HG03460 (cell line): Measurements from ENCODE around the gene BBS12.

Source experiments
- ATAC-seq: cut with Tn5 transposase; IDR thresholded peaks from one replicate; pipeline ENCODE4 v1.9.1; 2021; ENCODE audit not compliant: unreplicated experiment

BBS12 gene

DNA sequence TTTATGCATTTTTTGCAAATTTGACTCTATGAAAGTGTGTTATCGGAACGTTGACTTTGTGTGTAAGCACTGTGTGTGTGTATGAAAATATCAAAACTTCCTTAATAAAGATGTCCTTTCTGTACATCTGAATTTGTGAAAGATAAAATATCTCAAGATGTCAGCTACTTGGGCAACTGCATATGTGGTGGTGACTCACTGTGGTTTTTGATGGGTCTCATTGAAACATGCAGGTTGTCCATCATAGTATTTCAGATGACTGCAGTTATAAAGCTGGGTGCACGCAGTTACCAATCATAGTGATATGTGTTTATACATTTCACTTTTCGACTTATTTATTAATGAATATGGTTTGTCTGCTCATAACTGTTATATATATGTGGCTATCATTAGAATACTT, 19.7 kb upstream of the BBS12 start:
- ATAC-seq: no peak

DNA sequence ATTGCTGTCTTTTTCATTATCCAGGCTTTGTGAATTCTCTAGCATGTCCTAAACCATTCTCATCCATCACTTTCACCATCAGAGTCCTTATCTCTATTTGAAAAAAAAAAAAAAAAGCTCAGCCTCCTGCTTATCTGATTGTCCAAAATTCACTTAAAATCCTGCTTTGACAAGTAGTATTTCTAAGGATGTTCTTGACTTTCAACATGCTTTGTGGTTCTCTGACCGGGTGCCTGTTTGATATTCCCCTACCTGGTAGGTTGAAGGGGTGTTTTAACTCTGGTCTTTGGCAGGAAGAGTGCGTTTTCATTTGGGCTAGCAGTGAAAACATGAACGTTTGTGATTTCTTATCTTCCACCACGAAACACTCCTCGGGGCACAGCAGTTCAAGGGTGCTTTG, 17.3 kb upstream of the BBS12 start:
- ATAC-seq: no peak

DNA sequence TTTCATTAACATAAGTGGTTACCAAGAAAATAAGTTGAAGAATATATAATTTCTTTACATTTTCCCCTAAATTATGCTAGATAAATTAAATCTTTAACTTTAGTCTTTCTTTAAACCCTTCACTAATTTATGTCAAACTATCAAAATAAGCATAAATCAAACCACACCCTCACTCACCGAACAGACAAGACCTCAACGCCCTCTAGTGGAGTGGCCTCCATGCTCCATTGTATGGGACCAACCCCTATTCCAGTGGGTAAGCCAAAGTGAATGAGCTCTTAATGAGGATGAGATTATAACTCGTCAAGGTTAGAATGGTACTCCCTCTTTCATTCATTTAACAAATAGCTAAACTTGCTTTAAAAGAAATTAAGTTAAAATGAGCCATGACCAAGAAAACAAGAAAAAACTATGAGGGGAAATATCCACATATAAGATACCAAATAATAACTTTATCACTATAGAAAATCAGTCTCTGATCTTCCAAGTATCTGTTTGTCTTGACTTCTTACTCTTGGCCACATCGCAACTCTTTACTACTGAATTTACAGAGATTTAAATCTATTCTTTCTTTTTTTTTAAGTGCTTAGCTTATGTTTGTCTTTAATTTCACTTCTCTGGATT, 15.6 kb upstream of the BBS12 start:
- peak; percentile 85 for ATAC-seq

DNA sequence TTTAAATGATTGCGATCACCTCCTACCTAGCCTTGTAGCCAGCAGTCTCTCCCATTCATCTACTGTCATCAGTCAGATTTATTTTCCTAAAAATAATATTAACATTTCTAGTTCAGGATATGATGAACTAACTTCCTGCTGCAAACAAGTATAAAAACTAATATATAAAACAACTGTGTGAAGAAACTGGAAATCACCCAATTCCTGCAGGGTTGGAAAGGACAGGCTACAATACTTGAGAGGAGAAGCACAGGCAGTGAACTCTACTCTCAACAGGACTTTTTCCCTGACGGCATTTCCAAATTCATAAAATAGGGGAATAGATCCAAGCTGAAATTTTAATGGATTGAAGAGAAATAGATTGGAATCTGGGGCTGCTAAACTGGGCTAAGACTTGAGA, 14.2 kb upstream of the BBS12 start:
- ATAC-seq: no peak

DNA sequence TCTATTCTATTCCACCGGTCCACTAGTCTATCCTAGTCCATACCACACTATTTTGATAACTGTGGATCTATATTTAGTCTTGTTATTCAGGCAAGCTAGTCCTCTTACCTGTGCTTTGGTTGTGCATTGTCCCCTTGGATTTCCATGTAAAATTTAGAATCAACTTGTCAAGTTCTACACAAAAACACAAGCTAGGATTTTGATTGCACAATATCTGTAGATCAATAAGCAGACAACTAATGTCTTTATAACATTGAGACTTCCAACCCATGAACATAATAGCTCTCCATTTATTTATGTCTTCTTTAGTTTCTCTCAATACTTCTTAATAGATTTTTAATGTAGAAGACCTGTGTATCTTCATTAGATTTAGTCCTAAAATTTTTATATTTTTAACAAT, 10.2 kb upstream of the BBS12 start:
- no peak for ATAC-seq

DNA sequence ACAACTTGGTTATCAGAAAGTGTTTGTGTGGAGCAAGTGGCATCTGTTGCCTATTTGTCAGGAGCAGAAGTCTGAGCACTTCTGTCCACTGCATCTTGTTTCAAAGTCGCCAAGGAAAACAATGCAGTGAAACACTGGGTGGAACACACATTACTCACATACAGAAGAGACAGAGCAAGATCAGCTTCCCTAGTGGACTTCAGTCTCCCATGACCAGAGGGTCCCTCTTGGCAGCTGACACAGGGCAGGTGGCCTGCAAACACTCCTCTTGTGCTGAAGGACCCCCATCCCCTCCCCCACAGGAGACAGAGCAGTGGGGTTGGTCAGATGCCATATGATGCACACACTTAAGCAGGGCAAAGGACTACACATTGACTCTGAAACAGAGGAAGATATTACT, 3.6 kb upstream of the BBS12 start:
- no peak for ATAC-seq

DNA sequence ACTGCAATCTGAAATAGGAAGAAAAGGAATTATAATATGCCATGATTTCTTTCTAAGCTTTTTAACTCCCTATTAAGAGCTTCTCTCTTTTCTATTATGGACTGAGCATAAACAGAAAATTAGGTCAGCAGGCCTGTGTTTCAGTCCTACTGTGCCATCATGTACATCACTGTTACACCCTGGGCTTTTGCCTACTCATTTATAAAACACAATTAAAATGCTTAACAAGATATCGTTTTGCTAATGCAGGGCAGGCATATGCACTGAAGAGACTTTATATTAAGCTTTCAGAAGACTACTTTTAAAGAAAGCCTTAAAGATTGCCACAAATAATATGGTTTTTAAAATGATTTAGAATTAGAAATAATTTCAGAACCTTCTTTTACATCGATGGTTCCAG, 828 bp upstream of the BBS12 start:
- no peak for ATAC-seq

DNA sequence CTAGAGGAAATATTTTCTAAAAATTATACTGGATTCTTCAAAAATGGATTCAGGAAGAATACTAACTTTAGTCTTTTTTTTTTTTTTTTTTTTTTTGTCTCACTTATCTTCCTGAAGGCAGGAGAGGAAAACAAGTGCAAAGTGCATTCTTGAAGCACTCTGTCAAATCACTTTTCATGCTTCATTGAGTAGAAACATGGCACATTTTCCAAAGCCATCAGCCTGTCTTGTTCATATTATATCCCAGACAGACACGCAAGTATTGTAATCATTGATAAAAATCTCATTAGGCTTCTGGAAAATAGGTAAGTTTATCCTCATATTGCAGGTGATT, 1.2 kb downstream of the BBS12 start:
- ATAC-seq: no peak

DNA sequence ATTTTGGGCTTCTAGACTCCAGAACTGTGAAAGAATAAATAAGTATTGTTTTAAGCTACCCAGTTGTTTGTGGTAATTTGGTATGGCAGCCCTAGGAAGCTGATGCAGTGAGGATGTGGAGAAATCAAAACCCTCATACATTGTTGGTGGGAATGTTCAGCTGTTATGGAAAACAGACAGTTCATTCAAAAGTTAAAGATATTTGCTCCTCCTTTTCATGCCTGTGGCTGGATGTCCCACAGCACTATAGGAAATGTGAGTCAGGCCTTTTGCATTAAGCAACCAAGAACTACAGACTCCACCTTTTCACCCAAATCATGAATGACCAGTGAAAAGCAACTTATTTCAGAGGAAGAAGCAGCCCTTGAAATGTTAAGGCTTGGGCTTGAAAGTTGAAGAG, 6.7 kb downstream of the BBS12 start:
- no peak for ATAC-seq

DNA sequence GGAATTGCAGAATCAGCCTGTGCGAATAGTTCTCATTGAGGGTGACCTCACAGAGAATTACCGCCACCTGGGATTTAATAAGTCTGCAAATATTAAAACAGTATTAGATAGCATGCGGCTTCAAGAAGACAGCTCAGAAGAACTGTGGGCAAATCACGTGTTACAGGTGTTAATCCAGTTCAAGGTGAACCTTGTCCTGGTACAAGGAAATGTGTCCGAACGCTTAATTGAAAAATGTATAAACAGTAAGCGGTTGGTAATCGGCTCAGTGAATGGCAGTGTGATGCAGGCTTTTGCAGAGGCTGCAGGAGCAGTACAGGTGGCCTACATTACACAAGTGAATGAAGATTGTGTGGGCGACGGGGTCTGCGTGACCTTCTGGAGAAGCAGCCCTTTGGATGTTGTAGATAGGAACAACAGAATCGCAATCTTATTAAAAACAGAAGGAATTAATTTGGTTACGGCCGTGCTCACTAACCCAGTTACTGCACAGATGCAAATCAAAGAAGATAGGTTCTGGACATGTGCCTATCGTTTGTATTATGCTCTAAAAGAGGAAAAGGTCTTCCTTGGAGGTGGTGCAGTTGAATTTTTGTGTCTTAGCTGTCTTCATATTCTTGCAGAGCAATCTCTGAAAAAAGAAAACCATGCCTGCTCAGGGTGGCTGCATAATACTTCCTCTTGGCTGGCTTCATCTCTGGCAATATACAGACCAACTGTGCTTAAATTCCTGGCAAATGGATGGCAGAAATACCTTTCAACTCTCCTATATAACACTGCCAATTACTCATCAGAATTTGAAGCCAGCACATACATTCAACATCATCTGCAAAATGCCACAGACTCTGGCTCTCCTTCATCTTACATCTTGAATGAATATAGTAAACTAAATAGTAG, 10.7 kb downstream of the BBS12 start:
- ATAC-seq: no peak

DNA sequence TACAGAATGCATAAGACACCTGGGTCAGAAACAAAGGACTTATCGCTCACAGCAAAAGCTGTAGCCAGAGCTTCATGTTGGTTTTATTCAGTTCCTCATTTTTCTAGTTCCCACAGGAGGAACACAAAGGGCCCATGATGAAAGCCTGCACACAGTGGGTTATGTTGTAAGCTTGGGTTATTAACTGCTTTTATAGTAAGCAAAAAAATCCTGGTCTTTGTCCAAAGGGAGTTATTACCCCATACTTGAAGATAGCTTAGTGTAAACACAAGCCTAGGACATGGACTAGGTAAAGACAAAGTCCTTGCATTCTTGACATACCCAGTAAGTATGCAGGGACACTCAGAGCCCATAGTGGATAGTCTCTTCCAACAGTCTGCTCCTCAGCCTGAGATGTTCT, 11.7 kb downstream of the BBS12 start:
- ATAC-seq: no peak

DNA sequence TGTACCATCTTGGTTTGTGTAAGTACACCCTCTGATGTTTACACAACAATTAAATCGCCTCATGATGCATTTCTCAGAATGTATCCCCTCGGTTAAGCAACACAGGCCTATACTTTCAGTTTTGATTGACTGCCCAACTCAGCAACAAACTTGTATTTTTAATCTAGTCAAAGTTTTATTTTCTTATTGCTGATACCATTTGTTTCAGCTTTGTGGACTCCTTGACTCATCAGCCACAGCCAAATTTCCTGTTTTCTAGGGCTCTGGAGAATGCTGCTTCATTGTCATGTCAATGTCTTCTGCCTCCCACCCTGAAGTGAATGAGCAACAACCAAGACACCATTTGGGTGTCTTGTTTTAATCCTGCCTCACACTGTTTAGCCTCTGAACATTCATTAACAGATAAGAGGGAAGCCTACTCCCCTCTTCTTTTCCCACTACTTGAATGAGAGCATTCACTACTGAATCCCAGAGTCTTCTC, 14.0 kb downstream of the BBS12 start:
- no peak for ATAC-seq

DNA sequence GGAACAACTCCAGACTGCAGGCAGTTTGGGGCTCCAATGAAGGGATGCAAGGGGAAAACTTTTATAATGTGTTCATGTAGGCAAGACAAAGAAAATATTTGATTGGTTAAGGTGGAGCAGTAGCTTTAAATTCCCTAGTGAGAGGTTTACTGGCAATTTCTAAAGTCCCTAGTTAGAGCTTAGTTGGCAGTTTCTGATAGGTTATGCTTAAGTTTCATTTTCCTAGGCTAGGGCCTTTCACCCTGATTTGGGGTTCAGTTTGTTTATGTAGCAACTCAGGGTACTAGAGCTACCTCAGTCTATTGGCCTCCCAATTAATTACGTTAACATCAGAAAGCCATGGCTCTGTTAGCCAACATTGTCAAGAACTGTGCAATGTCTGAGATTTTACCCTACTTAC, 14.6 kb downstream of the BBS12 start:
- no peak for ATAC-seq

DNA sequence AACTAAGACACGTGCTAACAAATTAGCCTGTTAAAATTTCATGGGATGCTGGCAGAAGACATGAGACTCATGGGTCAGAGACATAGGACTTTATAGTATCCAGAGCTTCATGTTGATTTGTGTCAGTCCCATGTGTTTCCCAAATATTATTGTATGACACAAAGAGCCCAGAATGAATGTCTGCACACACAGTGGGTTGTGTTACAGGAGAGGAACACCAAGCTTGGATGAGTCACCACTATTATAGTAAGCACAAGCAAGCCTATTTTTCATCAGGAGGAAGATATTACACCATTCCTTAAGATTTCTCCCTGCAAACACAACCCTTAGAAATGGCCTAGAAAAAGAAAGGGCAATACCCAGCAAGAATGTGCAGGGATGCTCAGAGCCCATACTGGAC, 15.4 kb downstream of the BBS12 start:
- ATAC-seq: no peak

DNA sequence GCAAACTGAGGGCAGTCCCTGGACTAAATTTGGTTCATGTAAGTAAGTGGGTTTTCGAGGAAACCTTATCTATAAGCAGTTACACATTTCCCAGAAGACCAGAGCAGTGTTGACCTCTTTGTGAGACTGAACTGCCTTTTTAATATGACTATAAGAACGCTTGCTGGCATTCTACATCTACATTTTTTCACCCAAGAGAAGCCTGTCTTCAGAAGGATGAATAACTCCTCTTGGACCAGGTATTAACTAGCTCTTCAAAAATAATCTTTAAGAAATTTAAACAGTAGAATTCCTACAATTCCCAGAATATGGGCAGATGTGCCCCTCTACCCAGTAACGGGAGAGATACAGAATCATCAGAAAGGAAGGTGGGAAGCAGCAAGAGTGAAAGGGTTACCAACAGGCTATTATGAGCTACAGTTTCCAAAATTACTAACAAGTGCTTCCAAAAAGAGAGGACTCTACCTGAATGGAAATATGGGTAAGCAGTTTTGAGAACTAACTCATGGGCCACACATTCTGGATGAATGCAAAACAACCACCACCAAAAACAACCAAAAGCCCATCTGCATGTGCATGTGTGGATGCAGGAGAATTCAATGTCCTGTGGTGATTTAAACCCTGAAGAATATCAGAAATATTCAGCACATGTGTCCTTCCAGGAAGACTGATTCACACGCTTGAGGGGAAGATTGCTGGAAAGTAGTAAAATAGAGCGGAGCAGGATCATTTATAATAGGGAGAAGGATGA, 17.4 kb downstream of the BBS12 start:
- ATAC-seq: no peak

DNA sequence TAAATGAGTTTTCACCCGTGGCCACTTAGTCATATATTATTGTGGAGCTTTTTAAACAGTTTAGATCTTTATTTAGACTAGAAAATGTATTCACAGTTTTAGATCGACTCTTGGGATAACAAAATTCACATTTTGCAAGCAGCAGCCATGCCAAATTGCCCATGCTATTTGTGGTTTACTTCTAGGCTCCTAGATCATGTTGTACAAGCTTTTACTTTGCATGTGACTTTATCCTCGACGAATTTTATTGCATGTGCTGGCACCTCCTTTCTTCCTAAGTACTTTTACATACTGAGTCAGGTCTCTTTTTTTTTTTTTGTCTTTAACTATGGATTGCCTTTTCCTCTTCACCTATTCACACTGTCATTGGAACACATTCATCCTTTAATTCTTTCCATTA, 23.2 kb downstream of the BBS12 start:
- ATAC-seq: no peak

DNA sequence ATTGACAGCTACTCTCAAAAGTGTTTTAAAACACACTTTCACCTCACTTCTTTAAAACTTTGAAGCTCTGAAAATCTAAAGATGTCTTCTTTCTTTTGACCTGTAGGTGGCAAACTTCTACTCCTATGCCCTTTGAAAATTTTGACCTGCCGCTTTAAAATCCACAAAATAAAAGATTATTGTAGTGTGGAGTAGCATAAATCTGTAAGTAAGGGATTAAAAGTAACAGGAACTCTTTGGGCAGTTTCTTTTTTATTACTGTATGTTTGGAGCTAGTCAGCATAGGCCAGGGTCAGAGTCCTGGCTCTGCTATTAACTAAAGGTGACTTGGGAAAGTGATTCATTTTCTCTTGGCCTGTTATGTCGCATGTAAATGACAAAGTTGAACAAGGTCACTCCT, 25.5 kb downstream of the BBS12 start:
- no peak for ATAC-seq

DNA sequence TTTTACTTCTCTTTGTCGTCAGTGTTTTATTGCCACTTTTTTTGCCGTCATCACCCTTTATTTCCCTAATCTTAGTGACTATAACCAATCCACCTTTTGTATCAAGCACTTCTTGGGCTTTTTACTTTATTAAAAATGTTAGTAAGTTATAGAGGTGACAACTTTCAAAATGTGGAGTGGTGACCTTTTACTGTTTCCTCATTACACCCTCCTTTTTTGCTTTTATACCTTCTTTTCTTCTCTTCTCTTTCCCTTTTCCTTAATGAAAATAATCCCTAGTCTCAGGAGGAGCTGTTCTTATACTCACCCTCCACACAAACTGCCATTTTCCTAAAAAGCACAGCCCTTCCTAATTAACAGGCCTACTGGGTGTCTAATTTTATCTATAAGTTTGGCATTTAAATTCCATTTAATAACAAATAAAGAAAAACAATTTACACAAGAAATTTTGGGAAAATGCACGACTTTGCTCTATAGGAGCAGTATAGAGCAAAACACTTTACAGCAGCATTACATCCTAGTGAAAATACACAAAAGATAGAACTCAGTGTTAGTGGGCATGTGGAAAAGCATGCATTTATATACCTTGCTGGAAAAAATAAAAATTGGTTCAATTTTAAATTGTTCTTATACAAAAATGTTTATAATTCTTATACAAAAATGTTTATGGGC, 27.3 kb downstream of the BBS12 start:
- ATAC-seq: no peak

DNA sequence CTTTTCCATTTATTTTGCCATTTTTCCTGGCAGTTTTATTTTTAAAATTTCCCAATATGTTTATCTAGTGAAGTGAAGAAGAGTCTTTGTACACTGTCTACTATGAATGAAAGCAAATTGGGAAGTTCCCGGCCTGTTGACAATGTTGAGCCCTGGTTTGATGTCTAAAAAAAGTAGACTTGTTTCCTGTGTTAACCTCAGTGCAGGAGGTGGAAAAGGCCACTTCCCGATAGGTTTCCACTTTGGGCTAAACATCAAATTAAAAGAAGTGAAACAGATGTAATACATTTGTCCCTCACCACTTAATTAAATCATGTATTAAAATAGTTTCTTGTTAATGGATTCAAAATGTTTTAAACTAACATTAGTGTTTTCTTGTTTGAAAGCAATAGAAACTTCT, 30.0 kb downstream of the BBS12 start:
- ATAC-seq: no peak

DNA sequence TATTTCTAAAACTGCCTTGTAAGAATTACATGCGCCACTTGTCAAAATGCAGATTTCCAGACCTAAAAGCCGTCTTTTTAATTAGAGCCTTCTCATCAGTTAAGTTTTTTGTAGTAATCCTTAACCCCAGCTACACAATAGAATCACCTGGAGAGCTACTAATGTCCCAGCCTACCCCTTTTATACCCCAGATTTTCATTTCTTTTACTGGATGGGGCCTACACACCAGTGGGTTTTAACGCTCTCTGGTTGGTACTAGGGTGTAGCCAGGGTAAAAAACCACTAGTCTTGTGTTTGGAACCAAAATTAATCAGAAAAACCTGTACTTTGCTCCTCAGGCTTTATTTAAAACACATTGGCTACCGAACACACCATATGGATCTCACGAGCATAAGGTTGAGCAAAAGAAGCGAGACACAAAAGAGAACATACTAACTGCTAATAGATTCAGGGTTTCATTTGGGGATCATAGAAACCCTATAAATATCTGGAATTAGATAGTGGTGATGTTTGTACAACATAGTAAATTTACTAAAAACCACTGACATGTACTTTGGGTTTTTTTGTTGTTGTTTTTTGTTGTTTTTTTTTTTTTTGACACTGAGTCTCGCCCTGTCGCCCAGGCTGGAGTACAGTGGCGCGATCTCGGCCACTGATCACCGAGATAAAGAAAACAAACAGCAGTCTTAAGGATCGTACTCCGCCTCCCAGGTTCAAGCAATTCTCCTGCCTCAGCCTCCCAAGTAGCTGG, 30.6 kb downstream of the BBS12 start:
- no peak for ATAC-seq
